ENCODE data around the gene PNLDC1.

The PNLDC1 gene

DNA sequence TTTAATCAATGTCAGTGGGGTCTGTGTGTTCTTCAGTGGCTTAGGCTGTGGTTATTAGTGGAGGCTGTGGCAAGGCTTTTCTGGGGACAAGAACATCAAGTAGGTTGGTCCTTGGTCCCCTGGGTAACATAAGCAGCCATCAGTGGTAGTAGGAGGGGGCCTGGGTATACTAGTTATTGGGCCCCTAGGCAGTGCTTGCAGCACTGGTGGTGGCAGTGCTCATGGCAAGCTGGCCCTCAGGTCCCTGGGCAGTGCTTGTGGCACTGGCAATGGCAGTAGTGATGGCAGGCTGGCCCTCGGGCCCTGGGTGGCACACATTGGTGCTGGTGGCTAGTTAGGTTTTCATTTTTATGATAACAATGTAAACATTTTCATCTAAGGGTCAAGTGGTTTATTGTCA is 58.2 kb downstream of the PNLDC1 start:
- no peak for DNase-seq

DNA sequence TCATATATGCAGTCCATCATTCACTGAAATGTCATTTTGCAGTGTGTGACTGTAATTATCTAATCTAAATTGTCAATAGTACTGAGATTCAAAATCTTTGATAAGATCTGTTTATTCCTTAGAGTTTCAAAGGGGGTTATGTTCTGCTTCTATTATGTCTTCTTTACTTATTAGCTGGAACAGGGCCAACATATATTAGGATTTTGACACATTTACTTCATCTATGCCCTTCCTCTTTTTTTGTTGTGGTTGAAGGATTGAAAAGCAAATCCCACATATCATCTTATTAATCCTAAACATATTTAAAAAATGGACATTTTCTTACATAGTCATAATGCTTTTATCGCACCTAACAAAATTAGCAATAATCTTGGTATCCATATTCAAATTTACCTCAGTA is 60.4 kb downstream of the PNLDC1 start:
- DNase-seq = no peak

DNA sequence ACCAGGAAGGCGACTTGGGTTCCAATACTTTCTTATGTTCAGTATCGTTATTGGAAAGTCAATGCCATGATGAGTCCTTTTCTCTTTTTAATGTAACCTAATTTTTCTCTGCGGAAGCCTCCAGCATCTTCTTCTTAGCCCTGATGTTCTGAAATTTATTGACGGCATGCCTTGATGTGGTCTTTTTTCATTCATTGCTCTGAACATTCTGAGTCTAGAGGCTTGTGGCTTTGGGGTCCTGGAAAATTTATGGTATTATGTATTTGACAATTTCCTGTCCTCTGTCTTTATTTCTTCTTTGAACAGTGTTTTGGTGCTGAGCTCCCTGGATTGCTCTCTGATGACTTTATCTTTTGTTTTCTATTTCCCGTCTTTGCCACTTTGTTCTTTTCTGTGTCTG is 62.0 kb downstream of the PNLDC1 start:
- DNase-seq = no peak

DNA sequence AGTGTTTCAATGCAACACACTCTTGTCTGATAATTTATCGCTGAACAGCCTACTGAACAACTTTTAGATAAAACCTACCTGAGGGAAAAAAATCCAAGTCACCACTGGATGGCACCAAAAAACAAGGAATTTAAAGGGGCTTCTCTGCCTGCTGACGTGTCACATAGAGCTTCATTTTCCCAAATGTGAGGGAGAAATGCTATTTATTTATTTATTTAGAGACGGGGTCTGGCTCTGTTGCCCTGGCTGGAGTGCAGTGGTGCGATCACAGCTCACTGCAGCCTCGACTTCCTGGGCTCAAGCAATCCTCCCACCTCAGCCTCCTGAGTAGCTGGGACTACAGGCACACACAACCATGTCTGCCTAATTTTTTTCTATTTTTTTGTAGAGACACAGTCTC is 63.3 kb downstream of the PNLDC1 start:
- DNase-seq = peak; percentile 70

DNA sequence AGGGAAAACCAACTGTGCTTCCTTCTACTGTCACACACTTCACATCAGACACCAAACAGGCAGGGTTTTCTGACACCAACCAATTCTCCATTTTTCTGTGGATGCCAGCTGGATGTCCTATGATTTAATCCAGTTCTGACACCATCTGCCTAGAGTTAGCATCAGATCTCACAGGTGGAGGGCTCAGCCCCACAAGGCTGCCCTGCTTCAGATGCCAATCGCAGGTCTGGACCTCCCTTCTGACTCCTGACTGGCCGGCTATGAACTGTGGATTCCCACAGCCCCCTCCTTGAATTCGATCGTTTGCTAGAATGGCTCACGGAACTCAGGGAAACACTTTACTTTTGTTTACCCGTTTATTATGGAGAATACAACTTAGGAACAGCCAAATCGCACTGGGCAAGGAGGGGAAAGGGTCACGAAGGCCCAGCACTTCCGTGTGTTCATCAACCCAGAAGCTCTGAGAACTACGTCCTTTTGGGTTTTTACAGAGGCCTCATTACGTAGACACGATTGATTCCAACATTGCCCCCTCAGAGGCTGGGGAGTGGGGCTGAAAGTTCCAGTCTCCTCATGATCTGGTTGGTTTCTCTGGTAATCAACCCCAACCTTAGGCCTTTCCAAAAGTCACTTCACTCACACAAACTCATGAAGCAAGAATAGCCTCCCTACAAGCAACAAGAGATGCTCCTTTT is 65.3 kb downstream of the PNLDC1 start:
- no peak for DNase-seq

DNA sequence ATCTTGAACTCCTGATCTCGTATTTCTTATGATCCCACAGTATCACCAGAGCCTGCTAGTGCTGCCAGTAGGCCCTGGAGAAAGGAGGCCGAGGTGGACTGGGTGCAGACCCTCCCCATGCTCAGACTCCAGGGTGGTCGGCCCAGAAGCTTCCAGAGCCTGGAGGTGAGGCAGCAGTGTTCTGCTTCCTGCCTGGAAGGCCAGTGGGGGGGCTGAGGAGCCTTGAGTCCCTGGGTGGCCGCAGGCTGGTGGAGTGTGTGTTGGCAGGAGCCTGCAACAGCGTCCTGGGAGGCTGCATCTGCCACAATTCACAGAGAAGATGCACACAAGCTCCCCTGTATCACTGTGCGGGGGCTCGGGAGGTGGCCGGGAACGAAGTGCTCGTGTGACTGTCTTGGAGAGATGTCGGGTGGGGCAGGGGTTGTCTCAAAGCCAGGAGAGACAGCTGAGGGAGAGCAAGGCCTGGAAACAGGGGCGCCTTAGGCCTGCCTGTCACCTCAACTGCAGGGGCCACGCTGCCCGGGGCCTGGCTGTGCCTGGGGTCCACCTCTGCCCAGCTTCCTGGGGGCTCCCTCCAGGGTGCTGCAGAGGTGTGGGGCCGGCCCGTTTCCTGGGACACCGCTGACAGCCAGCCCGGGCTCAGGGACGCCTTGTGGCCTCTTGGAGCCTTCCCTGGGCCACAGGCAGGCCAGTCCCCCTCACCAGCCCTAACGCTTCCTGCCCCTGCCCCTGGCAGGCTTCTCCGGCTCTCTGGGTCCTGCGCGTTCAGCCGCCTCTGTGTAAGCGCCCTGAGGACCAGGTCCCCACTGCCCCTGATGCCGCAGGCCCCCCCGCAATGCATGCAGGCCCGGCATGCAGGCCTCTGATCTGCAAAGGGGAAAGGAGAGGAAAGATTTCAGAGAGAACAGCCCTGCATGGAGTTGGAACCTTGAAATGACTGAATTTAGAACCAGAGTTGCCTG is 66.5 kb downstream of the PNLDC1 start:
- DNase-seq = no peak

All from hematopoietic multipotent progenitor cell treated with erythropoietin and hydrocortisone succinate and interleukin-3 and kit ligand, for 6 days (in vitro differentiated cells).